Stromal cell of bone marrow (primary cell): ENCODE data around the gene WDR49.
"Not testable (repeated sequence)": the region's sequence is repeated elsewhere in the genome, so short reads cannot be mapped to it uniquely, and the experiment has no call there.

Experiments
- DNase-seq: peaks from one replicate; pipeline ENCODE4 v3.0.0-alpha.2; 2012; ENCODE audit warnings: low read depth

WDR49 gene

GRCh38 chr3:167614196-167614595, 39.5 kb downstream of the WDR49 start:
- DNase-seq, result not testable (repeated sequence)

GRCh38 chr3:167611718-167612117, 42.0 kb downstream of the WDR49 start:
- no peak for DNase-seq

GRCh38 chr3:167609156-167609555, 44.6 kb downstream of the WDR49 start:
- DNase-seq, result no peak

GRCh38 chr3:167606836-167607235, 46.9 kb downstream of the WDR49 start:
- no peak for DNase-seq

- DNase-seq, result no peak
Measured at GRCh38 chr3:167605871-167606270, 47.9 kb downstream of the WDR49 start.

GRCh38 chr3:167602041-167602440, 51.7 kb downstream of the WDR49 start:
- no peak for DNase-seq

- DNase-seq, result no peak
Measured at GRCh38 chr3:167587651-167588050, 66.1 kb downstream of the WDR49 start.

GRCh38 chr3:167575000-167575600, 78.6 kb downstream of the WDR49 start:
- DNase-seq, result no peak

- no peak for DNase-seq
Measured at GRCh38 chr3:167572991-167573390, 80.8 kb downstream of the WDR49 start.

GRCh38 chr3:167568634-167569033, 85.1 kb downstream of the WDR49 start:
- no peak for DNase-seq

GRCh38 chr3:167565489-167565888, 88.3 kb downstream of the WDR49 start:
- DNase-seq, result no peak

- no peak for DNase-seq
Measured at GRCh38 chr3:167564612-167565011, 89.1 kb downstream of the WDR49 start.

GRCh38 chr3:167559924-167560323, 93.8 kb downstream of the WDR49 start:
- no peak for DNase-seq

GRCh38 chr3:167554898-167555297, 98.8 kb downstream of the WDR49 start:
- DNase-seq, result no peak

- no peak for DNase-seq
Measured at GRCh38 chr3:167538081-167538480, 115.7 kb downstream of the WDR49 start.

- no peak for DNase-seq
Measured at GRCh38 chr3:167521006-167521355, 132.8 kb downstream of the WDR49 start.

GRCh38 chr3:167520266-167521005, 133.3 kb downstream of the WDR49 start:
- no peak for DNase-seq

GRCh38 chr3:167507954-167508353, 145.8 kb downstream of the WDR49 start:
- DNase-seq, result no peak

GRCh38 chr3:167502401-167502800, 151.3 kb downstream of the WDR49 start:
- no peak for DNase-seq

GRCh38 chr3:167501941-167502340, 151.8 kb downstream of the WDR49 start:
- DNase-seq, result no peak

GRCh38 chr3:167497903-167498302, 155.8 kb downstream of the WDR49 start:
- DNase-seq, result no peak

GRCh38 chr3:167493244-167493643, 160.5 kb downstream of the WDR49 start:
- no peak for DNase-seq

GRCh38 chr3:167491621-167492020, 162.1 kb downstream of the WDR49 start:
- DNase-seq, result no peak

GRCh38 chr3:167489571-167489970, 164.2 kb downstream of the WDR49 start:
- no peak for DNase-seq
